Calu3 (cell line): ENCODE results near the gene ZC3H12D. TPM values are rescaled to one million over a fixed set of nuclear protein-coding genes. Genes with fewer than 3 reads are reported as not detected.
A peak's percentile ranks its signal among the peaks of the same experiment; 100 is the strongest.

Source experiments
- BruUV-seq: library from RNA; stranded (reverse); fragments of 400-500 nt; replicated peaks from 2 replicates; lab custom pipeline; 2021; lab: Mats Ljungman, UMichigan
- CTCF ChIA-PET: fragments of 300-600 bp; sonication (Branson Sonifier 250); formaldehyde crosslinking; loops from one replicate; lab custom pipeline; 2022; ENCODE audit warnings: antibody characterized with exemption; lab: Charles Lee
- DNase-seq: peaks from one replicate; pipeline ENCODE4 v3.0.0; 2022
- H3K27ac Mint-ChIP-seq: one replicate; pipeline ENCODE4 v1.8.0; 2022; ENCODE audit warnings: mixed read lengths; ENCODE audit not compliant: unreplicated experiment
- H3K27me3 Mint-ChIP-seq: one replicate; pipeline ENCODE4 v1.8.0; 2022; ENCODE audit warnings: mixed read lengths; ENCODE audit not compliant: unreplicated experiment
- H3K36me3 Mint-ChIP-seq: one replicate; pipeline ENCODE4 v1.8.0; 2022; ENCODE audit warnings: mild to moderate bottlenecking, moderate library complexity, mixed read lengths; ENCODE audit not compliant: insufficient read depth, unreplicated experiment
- H3K4me1 Mint-ChIP-seq: one replicate; pipeline ENCODE4 v1.8.0; 2022; ENCODE audit warnings: mild to moderate bottlenecking, low read depth, mixed read lengths; ENCODE audit not compliant: unreplicated experiment
- H3K4me3 Mint-ChIP-seq: one replicate; pipeline ENCODE4 v1.8.0; 2022; ENCODE audit warnings: mild to moderate bottlenecking, low read depth, moderate library complexity, mixed read lengths; ENCODE audit not compliant: unreplicated experiment
- H3K9me3 Mint-ChIP-seq: one replicate; pipeline ENCODE4 v1.8.0; 2022; ENCODE audit warnings: low read depth, mixed read lengths; ENCODE audit not compliant: unreplicated experiment
- intact Hi-C: fragments of 100-400 bp; cut with micrococcal nuclease; formaldehyde crosslinking; loops from one replicate; pipeline ENCODE4 v1.10.0; 2022; ENCODE audit not compliant: unreplicated experiment
- total RNA-seq: library from RNA; stranded (reverse); gene quantifications from 2 replicates; pipeline ENCODE4 v1.2.3, GENCODE V29; 2022
- TF ChIP-seq, protein P1 (sequence below): fragments of 200-600 bp; IDR thresholded peaks from one replicate; pipeline ENCODE4 v1.8.0; 2022; ENCODE audit warnings: antibody characterized with exemption; ENCODE audit not compliant: unreplicated experiment

ZC3H12D gene
- total RNA-seq, 1 experiment from 2014 or later, result 0.05 TPM

DNA sequence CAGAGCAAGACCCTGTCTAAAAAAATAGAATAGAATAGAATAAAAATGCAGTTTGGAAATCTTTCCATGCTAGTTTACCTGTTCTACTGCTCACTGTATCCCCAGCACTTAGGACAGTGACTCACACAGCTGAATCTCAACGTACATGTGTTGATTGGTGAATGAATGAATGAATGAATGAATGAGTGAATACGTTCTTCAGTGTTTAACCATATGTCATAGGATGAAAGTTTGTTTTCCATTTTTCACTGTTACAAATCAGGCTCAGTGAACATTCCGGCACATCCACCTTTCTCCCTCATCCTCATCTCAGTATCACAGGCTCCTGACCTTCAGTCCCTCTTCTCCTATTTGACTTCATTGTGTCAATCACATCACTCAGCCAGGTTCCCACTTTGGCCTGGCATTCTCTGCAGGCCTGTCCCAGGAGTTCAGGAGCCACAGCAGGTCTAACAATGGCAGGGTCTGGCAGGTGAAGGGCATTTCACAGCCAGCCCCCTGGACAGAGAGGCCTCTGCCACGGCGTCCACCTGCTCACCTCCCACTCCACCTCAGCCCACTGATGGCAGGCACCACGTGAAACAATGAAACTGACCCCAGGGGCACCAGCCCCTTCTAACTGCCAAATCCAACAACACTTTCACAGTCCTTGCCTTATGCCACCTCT lies 7.9 kb downstream of the ZC3H12D start:
- Mint-ChIP-seq H3K36me3 (no peaks in the 10 kb centered on the region), H3K27me3 (peaks cover 21% of the 10 kb centered on the region), H3K4me1 (no peaks in the 10 kb centered on the region), H3K4me3 (no peak overlapping the region), H3K9me3 (no peaks in the 10 kb centered on the region), H3K27ac (no peak overlapping the region)
- BruUV-seq, result no TSS peak
- intact Hi-C loops, result loop anchor here (2.0 kb wide), 1 partner anchor 38 kb away; no protein-coding TSS in a partner anchor
- TF ChIP-seq, protein P1, sequence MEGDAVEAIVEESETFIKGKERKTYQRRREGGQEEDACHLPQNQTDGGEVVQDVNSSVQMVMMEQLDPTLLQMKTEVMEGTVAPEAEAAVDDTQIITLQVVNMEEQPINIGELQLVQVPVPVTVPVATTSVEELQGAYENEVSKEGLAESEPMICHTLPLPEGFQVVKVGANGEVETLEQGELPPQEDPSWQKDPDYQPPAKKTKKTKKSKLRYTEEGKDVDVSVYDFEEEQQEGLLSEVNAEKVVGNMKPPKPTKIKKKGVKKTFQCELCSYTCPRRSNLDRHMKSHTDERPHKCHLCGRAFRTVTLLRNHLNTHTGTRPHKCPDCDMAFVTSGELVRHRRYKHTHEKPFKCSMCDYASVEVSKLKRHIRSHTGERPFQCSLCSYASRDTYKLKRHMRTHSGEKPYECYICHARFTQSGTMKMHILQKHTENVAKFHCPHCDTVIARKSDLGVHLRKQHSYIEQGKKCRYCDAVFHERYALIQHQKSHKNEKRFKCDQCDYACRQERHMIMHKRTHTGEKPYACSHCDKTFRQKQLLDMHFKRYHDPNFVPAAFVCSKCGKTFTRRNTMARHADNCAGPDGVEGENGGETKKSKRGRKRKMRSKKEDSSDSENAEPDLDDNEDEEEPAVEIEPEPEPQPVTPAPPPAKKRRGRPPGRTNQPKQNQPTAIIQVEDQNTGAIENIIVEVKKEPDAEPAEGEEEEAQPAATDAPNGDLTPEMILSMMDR, result no peak
- no peak for DNase-seq
- CTCF ChIA-PET, result no interaction called here

DNA sequence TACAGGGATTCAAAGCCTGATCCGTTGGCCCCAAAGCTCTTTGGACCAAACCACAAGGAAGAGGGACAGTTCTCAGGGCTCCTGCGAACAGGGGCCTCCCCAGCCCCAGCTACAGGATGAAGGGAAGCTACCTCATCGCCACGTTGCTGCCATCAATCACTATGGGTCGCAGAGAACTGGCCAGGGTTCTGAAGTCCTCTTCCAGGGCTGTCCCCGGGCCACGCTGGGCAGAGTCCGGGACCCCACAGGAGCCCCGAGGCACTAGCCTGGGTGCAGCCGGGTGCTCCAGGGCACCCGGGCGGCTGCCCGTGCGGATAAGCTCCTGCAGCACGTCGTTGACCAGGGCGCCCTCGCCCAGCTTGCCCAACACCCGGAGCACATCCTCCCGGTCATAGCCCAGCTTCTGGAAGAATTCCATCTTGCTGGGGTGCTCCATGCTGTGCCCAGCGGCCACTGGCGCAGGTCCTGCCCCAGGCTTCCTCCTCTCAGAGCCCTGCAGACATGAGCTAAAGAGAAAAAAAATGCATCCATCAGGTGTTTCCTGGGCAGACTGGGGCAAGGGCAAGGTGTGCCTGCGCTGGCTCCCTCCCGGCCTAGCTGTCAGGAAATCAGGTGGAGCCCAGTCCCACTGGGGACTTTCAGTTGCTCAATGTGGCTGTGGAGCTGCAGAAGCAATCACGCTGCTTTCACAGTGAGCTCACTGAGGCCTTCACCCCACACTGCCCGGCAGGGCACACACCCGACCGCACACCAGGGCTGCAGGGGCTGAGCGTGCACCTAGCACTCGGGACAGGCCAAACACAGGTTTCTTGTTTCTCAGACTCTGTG lies 10.5 kb downstream of the ZC3H12D start:
- peaks cover 9% of the 10 kb centered on the region for H3K27me3 Mint-ChIP-seq
- no peaks in the 10 kb centered on the region for H3K36me3 Mint-ChIP-seq
- no peaks in the 10 kb centered on the region for H3K9me3 Mint-ChIP-seq
- no peaks in the 10 kb centered on the region for H3K4me1 Mint-ChIP-seq
- no TSS peak for BruUV-seq
- no peak overlapping the region for H3K4me3 Mint-ChIP-seq
- intact Hi-C loops, result no loop called here
- no peak overlapping the region for H3K27ac Mint-ChIP-seq
- CTCF ChIA-PET, result interaction anchor here (0.6 to 1.8 kb wide), 4 partner anchors 11 to 984 kb away, joined by 3 to 4 read pairs (median 4); no protein-coding TSS in a partner anchor
- TF ChIP-seq, protein P1, result no peak
- no peak for DNase-seq

DNA sequence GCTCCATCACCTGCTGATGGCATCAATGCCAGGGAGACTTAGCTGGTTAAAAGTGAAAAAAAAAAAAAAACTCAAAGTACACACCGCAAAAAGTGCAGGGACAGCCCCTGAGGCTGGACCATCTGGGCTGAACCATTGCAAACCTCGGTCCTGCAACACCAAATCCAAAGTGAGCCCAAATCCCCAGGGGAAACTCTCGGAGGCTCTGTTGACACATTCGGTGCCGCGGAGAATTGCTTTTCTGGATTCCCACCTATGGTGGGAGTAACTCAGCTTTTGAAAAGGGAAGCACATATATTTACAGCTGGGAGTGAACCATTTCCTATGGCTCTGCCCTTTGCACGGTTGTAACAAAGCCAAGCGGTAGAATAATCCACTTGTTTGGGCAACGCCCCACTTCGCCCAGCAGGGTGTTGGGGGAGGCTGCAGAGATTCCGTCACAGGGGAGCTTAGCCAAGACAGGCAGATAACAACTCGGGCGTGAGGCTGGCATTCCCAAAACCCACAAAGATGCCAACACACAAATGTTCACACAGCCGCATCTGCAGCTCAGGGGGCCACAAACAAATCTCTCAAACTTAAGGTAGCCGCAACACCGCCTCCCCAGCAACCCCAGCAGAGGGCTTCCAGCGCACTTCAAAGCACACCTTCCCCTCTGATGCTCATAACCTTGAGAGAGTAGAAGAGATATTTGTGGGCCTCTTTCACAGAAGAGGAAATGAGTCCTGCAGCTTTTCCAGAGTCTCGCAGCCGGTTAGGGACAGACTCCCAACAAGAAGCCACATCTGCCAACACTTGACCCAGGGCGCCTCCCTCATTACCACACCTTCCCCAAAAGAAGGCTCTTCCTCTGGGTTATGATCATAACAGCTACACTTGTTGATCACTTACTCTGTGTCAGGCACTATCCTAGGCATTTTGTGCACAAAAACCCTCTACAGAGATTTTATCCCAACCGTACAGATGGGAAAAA lies 11.4 kb downstream of the ZC3H12D start:
- Mint-ChIP-seq H3K4me1 (no peaks in the 10 kb centered on the region), H3K27me3 (peaks cover 15% of the 10 kb centered on the region), H3K9me3 (no peaks in the 10 kb centered on the region), H3K36me3 (no peaks in the 10 kb centered on the region), H3K4me3 (peak overlapping the region; percentile 28), H3K27ac (no peak overlapping the region)
- no peak for DNase-seq
- no TSS peak for BruUV-seq
- intact Hi-C loops, result no loop called here
- CTCF ChIA-PET, result interaction anchor here (0.6 to 1.8 kb wide), 4 partner anchors 10 to 439 kb away, joined by 3 to 7 read pairs (median 4); no protein-coding TSS in a partner anchor
- TF ChIP-seq, protein P1, result no peak

DNA sequence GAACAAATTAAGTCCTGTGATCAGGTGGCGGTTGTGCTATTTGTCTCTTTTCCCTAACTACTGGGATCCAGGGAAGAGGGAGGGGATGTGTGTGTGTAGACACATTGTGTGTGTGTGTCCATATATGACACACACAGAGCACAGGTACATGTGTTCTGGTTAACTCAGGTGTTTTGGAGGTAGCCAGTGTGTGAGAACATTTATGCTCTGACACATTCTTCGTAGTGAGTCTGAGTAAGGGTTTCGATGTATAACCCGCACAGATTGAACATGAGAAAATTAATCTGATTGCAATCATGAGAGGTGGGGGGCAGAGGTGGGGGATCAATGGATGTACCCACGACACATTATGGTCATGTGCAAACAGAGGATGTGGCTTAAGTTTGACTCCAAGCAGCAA lies 12.6 kb downstream of the ZC3H12D start:
- Mint-ChIP-seq H3K4me1 (no peaks in the 10 kb centered on the region), H3K36me3 (no peaks in the 10 kb centered on the region), H3K9me3 (no peaks in the 10 kb centered on the region), H3K27me3 (peaks cover 22% of the 10 kb centered on the region), H3K4me3 (no peak overlapping the region), H3K27ac (no peak overlapping the region)
- DNase-seq, result no peak
- TF ChIP-seq, protein P1, result no peak
- CTCF ChIA-PET, result no interaction called here
- intact Hi-C loops, result no loop called here
- no TSS peak for BruUV-seq
